H9 (cell line): Measurements from ENCODE around the gene PLD5. TPM values are rescaled to one million over a fixed set of nuclear protein-coding genes. Genes with fewer than 3 reads are reported as not detected.

Source experiments
- DNase-seq: peaks from one replicate; pipeline ENCODE4 v3.0.0-alpha.2; 2017
- H2AFZ ChIP-seq: one replicate; pipeline ENCODE4 v1.6.1; 2013; ENCODE audit warnings: mild to moderate bottlenecking, low read length, control low read depth, moderate library complexity
- H2AK5ac ChIP-seq: 2 replicates; pipeline ENCODE4 v1.6.1; 2013; ENCODE audit warnings: low read length, control low read depth, mixed read lengths; ENCODE audit not compliant: insufficient read length
- H2BK120ac ChIP-seq: one replicate; pipeline ENCODE4 v1.6.1; 2013; ENCODE audit warnings: low read depth, mild to moderate bottlenecking, low read length, control low read depth, inconsistent platforms; ENCODE audit not compliant: poor library complexity, severe bottlenecking
- H2BK12ac ChIP-seq: 2 replicates; pipeline ENCODE4 v1.6.1; 2013; ENCODE audit warnings: low read length, control low read depth, mixed read lengths, low read depth; ENCODE audit not compliant: insufficient read length
- H2BK15ac ChIP-seq: 2 replicates; pipeline ENCODE4 v1.6.1; 2013; ENCODE audit warnings: low read depth, low read length, control low read depth
- H2BK20ac ChIP-seq: one replicate; pipeline ENCODE4 v1.6.1; 2013; ENCODE audit warnings: low read depth, mild to moderate bottlenecking, low read length, control low read depth, inconsistent platforms; ENCODE audit not compliant: poor library complexity, severe bottlenecking
- H2BK5ac ChIP-seq: 2 replicates; pipeline ENCODE4 v1.6.1; 2013; ENCODE audit warnings: low read length, control low read depth, mixed read lengths; ENCODE audit not compliant: insufficient read length
- H3K14ac ChIP-seq: 2 replicates; pipeline ENCODE4 v1.6.1; 2013; ENCODE audit warnings: low read length, control low read depth; ENCODE audit not compliant: insufficient read depth
- H3K18ac ChIP-seq: 2 replicates; pipeline ENCODE4 v1.6.1; 2013; ENCODE audit warnings: low read depth, mild to moderate bottlenecking, mixed read lengths, low read length, control low read depth; ENCODE audit not compliant: insufficient read length
- H3K23ac ChIP-seq: 2 replicates; pipeline ENCODE4 v1.6.1; 2013; ENCODE audit warnings: low read length, control low read depth, mixed read lengths, low read depth; ENCODE audit not compliant: insufficient read length
- H3K23me2 ChIP-seq: 2 replicates; pipeline ENCODE4 v1.6.1; 2013; ENCODE audit warnings: low read depth, mild to moderate bottlenecking, mixed read lengths, low read length, control low read depth; ENCODE audit not compliant: insufficient read length, poor library complexity, severe bottlenecking
- H3K27ac ChIP-seq: 2 replicates; pipeline ENCODE4 v1.5.1; 2013; ENCODE audit warnings: low read length, control low read depth, mixed read lengths, low read depth; ENCODE audit not compliant: insufficient read length
- H3K27me3 ChIP-seq: 2 replicates; pipeline ENCODE4 v1.6.1; 2013; ENCODE audit warnings: low read length, control low read depth, inconsistent platforms; ENCODE audit not compliant: insufficient read depth
- H3K4ac ChIP-seq: 2 replicates; pipeline ENCODE4 v1.6.1; 2013; ENCODE audit warnings: low read depth, mild to moderate bottlenecking, control low read depth, inconsistent platforms, low read length, moderate library complexity
- H3K4me1 ChIP-seq: 2 replicates; pipeline ENCODE4 v1.6.1; 2013; ENCODE audit warnings: low read length, control low read depth, inconsistent platforms; ENCODE audit not compliant: insufficient read depth
- H3K4me2 ChIP-seq: 2 replicates; pipeline ENCODE4 v1.6.1; 2013; ENCODE audit warnings: low read length, control low read depth, mixed read lengths; ENCODE audit not compliant: insufficient read length, insufficient read depth
- H3K56ac ChIP-seq: 2 replicates; pipeline ENCODE4 v1.6.1; 2013; ENCODE audit warnings: low read depth, mild to moderate bottlenecking, mixed read lengths, low read length, control low read depth; ENCODE audit not compliant: insufficient read length
- H3K79me1 ChIP-seq: 2 replicates; pipeline ENCODE4 v1.6.1; 2013; ENCODE audit warnings: low read depth, mild to moderate bottlenecking, moderate library complexity, low read length, control low read depth, inconsistent platforms; ENCODE audit not compliant: insufficient read depth, poor library complexity, severe bottlenecking
- H3K79me2 ChIP-seq: 2 replicates; pipeline ENCODE4 v1.6.1; 2013; ENCODE audit warnings: low read length, control low read depth, inconsistent platforms; ENCODE audit not compliant: insufficient read depth
- H3K9ac ChIP-seq: 2 replicates; pipeline ENCODE4 v1.6.1; 2013; ENCODE audit warnings: low read length, control low read depth, mixed read lengths; ENCODE audit not compliant: insufficient read length; ENCODE audit errors: extremely low read depth
- H3K9me3 ChIP-seq: one replicate; pipeline ENCODE4 v1.6.1; 2013; ENCODE audit warnings: low read depth, low read length, inconsistent platforms; ENCODE audit not compliant: control insufficient read depth
- H3T11ph ChIP-seq: one replicate; pipeline ENCODE4 v1.6.1; 2013; ENCODE audit warnings: mild to moderate bottlenecking, low read length, control low read depth, inconsistent platforms
- H4K20me1 ChIP-seq: one replicate; pipeline ENCODE4 v1.6.1; 2013; ENCODE audit not compliant: control insufficient read depth, insufficient read length, insufficient read depth
- H4K5ac ChIP-seq: 2 replicates; pipeline ENCODE4 v1.6.1; 2013; ENCODE audit warnings: low read depth, mild to moderate bottlenecking, mixed read lengths, low read length, control low read depth; ENCODE audit not compliant: insufficient read length
- H4K8ac ChIP-seq: replicated peaks from 2 replicates; pipeline ENCODE4 v1.6.1; 2013; ENCODE audit warnings: low read length, control low read depth, mixed read lengths, low read depth; ENCODE audit not compliant: insufficient read length
- H4K91ac ChIP-seq: 2 replicates; pipeline ENCODE4 v1.6.1; 2013; ENCODE audit warnings: low read depth, mild to moderate bottlenecking, moderate library complexity, mixed read lengths, low read length, control low read depth; ENCODE audit not compliant: insufficient read length
- H3K27ac Mint-ChIP-seq, 3 experiments: 2 replicates in 2 of 3; 3 replicates in 1 of 3; pipeline ENCODE4 v1.8.0; 2020 to 2021; ENCODE audit warnings: mixed read lengths in 3 of 3, mild to moderate bottlenecking in 1 of 3, moderate library complexity in 1 of 3
- H3K27me3 Mint-ChIP-seq: 2 replicates; pipeline ENCODE4 v1.8.0; 2021; ENCODE audit warnings: low read depth, mild to moderate bottlenecking, moderate library complexity, mixed read lengths
- H3K36me3 Mint-ChIP-seq, 3 experiments: 2 replicates in 2 of 3; 3 replicates in 1 of 3; pipeline ENCODE4 v1.8.0; 2020 to 2021; ENCODE audit warnings: low read depth in 3 of 3, mixed read lengths in 3 of 3; ENCODE audit not compliant: insufficient read depth in 1 of 3
- H3K4me1 Mint-ChIP-seq, 2 experiments: 2 replicates each; pipeline ENCODE4 v1.8.0; 2020; ENCODE audit warnings: mixed read lengths in 2 of 2
- H3K4me3 Mint-ChIP-seq, 2 experiments: 2 replicates in 1 of 2; 3 replicates in 1 of 2; pipeline ENCODE4 v1.8.0; 2020 to 2021; ENCODE audit warnings: mild to moderate bottlenecking in 2 of 2, mixed read lengths in 2 of 2, moderate library complexity in 1 of 2
- H3K9me3 Mint-ChIP-seq, 2 experiments: 2 replicates in 1 of 2; 3 replicates in 1 of 2; pipeline ENCODE4 v1.8.0; 2020; ENCODE audit warnings: mild to moderate bottlenecking in 2 of 2, mixed read lengths in 2 of 2, moderate library complexity in 1 of 2
- CTCF ChIP-seq: fragments of 200-600 bp; sonication (generic); conservative IDR thresholded peaks from 3 replicates; pipeline ENCODE4 v1.8.0; 2021; ENCODE audit warnings: antibody characterized with exemption, mild to moderate bottlenecking
- WGBS: extraction: QIAGEN DNeasy Blood & Tissue Kit; methylation state at CpG from one replicate; pipeline ENCODE4 v1.1.7; 2013; ENCODE audit warnings: missing lambda C conversion rate, low lambda C conversion rate, mixed read lengths; ENCODE audit not compliant: insufficient read length; ENCODE audit errors: extremely low coverage; 5-methylcytosine and 5-hydroxymethylcytosine counted together
- total RNA-seq: library from RNA; stranded (reverse); gene quantifications from 2 replicates; pipeline ENCODE4 v1.2.1, GENCODE V29; 2021

PLD5 gene
- total RNA-seq, 1 experiment from 2014 or later: 5.2 TPM

- H3K36me3 Mint-ChIP-seq: no peaks in the 10 kb centered on the region; a peak in 1 of 7 replicates
- no peaks in the 10 kb centered on the region for H3K9me3 Mint-ChIP-seq
- H3K27me3 Mint-ChIP-seq: peaks cover 13% of the 10 kb centered on the region
- H3T11ph ChIP-seq: no peak overlapping the region
- no peak overlapping the region for H4K8ac ChIP-seq
- H2AFZ ChIP-seq: no peak overlapping the region
- no peak for TF ChIP-seq CTCF
- no peak overlapping the region for H3K9ac ChIP-seq
- H3K18ac ChIP-seq: no peak overlapping the region
- no peak overlapping the region for H3K56ac ChIP-seq
- no peaks in the 10 kb centered on the region for H3K79me1 ChIP-seq
- H3K27ac ChIP-seq: no peak overlapping the region
- H3K23me2 ChIP-seq: no peaks in the 10 kb centered on the region
- H4K91ac ChIP-seq: no peak overlapping the region
- no peaks in the 10 kb centered on the region for H4K20me1 ChIP-seq
- no peak overlapping the region for H3K23ac ChIP-seq
- H3K9me3 ChIP-seq: no peaks in the 10 kb centered on the region
- no peak overlapping the region for H2BK12ac ChIP-seq
- no peak overlapping the region for H2AK5ac ChIP-seq
- no peaks in the 10 kb centered on the region for H3K79me2 ChIP-seq
- H3K14ac ChIP-seq: no peak overlapping the region
- H2BK120ac ChIP-seq: no peak overlapping the region
- H2BK20ac ChIP-seq: no peak overlapping the region
- peaks cover 2 to 5% of the 10 kb centered on the region in 2 experiments for H3K4me1 Mint-ChIP-seq
- no peak overlapping the region for H2BK15ac ChIP-seq
- no peak for DNase-seq
- H4K5ac ChIP-seq: no peak overlapping the region
- WGBS: no CpG with 5 or more reads among the region's 1 CpG
- peaks cover 2% of the 10 kb centered on the region for H3K27me3 ChIP-seq
- no peak overlapping the region for H3K4me2 ChIP-seq
- no peaks in the 10 kb centered on the region for H3K4me1 ChIP-seq
- no peak overlapping the region for H2BK5ac ChIP-seq
- H3K4me3 Mint-ChIP-seq: no peak overlapping the region
- H3K4ac ChIP-seq: no peak overlapping the region
- no peak overlapping the region for H3K27ac Mint-ChIP-seq
Observed at GRCh38 chr1:242530761-242531160, 6.3 kb upstream of the PLD5 start.
